Measurements from ENCODE around the gene HRH2. TPM values are rescaled to one million over a fixed set of nuclear protein-coding genes. Genes with fewer than 3 reads are reported as not detected.
"Not testable (repeated sequence)": the region's sequence is repeated elsewhere in the genome, so short reads cannot be mapped to it uniquely, and the experiment has no call there.

Gene HRH2
- total and polyA plus RNA-seq, 8 donors: 4.1 to 22.0 (median 8.2) TPM

DNA sequence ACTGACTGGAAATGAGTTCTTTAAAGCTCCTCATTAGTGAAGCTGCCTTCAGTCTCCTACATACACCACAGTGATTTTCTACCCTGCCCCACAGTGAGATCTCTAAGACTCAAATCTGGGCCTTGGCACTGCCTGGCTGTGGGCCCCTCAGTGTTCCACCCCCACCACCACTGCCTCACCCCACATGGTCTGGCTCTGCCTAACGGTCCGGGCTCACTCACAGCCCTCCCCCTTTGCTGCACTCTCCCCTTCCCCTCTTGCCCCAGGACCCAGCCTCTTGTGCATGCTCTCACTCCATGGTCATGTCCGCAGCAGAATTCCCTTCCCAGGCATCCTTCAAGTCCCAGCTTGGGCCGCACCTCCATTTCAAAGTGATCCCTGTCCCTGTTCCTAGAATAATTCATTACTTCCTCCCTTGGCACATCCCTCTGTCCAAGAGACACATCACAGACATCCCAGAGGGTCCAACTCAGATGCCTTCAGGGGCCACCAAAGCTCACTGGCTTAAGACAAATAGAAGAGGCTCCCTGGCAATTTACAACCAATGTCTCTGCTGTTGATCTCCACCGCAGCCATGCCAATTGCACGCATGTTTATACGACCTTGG lies 56.7 kb downstream of the HRH2 start:
- Histone ChIP-seq H3K36me3 (peaks cover 0 to 10% of the 10 kb centered on the region in 2 donors), H3K4me3 (no peak overlapping the region), H3K27ac (no peak overlapping the region), H3K9me3 (peaks cover 0 to 24% of the 10 kb centered on the region in 2 donors), H3K27me3 (peaks cover 0 to 8% of the 10 kb centered on the region in 2 donors), H3K4me1 (no peaks in the 10 kb centered on the region)
- TF ChIP-seq, protein P1, sequence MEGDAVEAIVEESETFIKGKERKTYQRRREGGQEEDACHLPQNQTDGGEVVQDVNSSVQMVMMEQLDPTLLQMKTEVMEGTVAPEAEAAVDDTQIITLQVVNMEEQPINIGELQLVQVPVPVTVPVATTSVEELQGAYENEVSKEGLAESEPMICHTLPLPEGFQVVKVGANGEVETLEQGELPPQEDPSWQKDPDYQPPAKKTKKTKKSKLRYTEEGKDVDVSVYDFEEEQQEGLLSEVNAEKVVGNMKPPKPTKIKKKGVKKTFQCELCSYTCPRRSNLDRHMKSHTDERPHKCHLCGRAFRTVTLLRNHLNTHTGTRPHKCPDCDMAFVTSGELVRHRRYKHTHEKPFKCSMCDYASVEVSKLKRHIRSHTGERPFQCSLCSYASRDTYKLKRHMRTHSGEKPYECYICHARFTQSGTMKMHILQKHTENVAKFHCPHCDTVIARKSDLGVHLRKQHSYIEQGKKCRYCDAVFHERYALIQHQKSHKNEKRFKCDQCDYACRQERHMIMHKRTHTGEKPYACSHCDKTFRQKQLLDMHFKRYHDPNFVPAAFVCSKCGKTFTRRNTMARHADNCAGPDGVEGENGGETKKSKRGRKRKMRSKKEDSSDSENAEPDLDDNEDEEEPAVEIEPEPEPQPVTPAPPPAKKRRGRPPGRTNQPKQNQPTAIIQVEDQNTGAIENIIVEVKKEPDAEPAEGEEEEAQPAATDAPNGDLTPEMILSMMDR (IDR thresholded peaks at IDR 0.05): no peak
- ATAC-seq (no peak), DNase-seq (peak in 1 of 4 donors; percentile 31)
- intact Hi-C loops (cut with DNase I): loop anchor here (5.0 to 10.0 kb wide), 2 partner anchors 180 to 182 kb away; no protein-coding TSS in a partner anchor

DNA sequence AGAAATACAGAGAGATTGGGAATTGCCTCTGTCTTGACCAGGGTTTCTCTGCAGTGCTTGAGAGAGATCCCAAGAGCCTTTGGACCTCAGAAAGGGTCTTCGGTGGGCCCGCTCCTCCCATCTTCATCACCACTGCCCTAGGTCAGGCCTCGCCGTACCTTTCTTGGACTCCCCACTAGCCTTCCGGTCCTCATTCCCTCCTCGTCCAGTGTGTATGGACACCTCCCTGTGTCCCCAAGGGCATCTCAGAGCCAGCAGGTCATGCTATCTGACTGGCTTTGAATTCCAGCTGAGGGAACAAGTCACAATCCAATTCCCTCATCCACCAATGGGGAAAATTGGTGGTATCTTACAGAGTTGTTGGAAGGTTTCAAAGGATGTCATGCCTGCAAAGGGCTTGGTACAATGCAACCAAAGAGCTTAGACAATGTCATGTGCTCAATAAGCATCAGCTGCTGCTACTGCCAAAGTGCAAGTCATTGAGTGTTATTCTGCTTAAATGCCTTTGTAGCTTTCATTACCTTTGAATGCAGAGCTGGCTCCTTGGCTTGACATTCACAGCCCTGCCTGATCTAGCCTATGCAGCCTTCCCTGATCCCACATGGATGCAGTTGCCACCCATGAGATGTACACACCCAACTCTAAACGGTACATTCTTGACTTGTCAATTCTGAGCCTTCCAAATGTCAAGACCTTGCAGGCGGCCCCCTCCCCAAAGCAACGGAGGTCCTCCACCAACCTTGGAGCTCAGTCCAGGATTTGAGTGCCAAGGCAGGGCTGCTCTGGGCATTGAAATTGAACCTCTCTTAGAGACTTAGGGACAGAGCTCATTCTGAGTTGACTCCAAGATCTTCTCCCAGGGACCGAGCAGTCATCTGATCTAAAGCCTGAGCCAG lies 58.0 kb downstream of the HRH2 start:
- Histone ChIP-seq H3K4me3 (no peak overlapping the region), H3K27me3 (peaks cover 0 to 9% of the 10 kb centered on the region in 2 donors), H3K9me3 (peaks cover 0 to 24% of the 10 kb centered on the region in 2 donors), H3K27ac (no peak overlapping the region), H3K4me1 (no peaks in the 10 kb centered on the region), H3K36me3 (no peaks in the 10 kb centered on the region)
- intact Hi-C loops (cut with DNase I): loop anchor here (5.0 to 10.0 kb wide), 2 partner anchors 181 to 184 kb away; no protein-coding TSS in a partner anchor
- DNase-seq: no peak
- TF ChIP-seq, protein P1 (IDR thresholded peaks at IDR 0.05): no peak
- no peak for ATAC-seq

DNA sequence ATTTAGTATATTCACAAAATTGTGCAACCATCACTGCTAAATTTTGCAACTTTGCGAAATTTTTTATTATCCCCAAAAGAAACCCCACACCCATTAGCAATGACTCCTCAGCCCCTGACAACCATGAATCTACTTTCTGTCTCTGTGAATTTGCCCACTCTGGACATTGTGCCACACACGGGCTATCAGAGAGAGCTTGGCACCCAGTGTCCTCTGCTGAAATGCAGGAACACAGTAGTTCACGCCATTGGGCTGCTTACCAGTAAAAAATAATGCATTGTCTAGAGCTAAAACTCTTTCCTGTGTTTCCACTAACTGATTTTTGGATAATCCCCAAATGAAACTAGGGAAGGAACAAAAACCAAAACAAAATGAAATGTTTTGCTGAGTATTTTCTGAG lies 60.0 kb downstream of the HRH2 start:
- H3K36me3 ChIP-seq: no peaks in the 10 kb centered on the region
- no peaks in the 10 kb centered on the region for H3K4me1 ChIP-seq
- H3K27me3 ChIP-seq: peaks cover 0 to 9% of the 10 kb centered on the region in 2 donors
- H3K9me3 ChIP-seq: peaks cover 0 to 24% of the 10 kb centered on the region in 2 donors
- intact Hi-C loops (cut with DNase I): loop anchor here (5.0 to 10.0 kb wide), 2 partner anchors 183 to 186 kb away; no protein-coding TSS in a partner anchor
- TF ChIP-seq, protein P1 (IDR thresholded peaks at IDR 0.05): no peak
- ATAC-seq: no peak
- no peak for DNase-seq
- H3K4me3 ChIP-seq: no peak overlapping the region
- no peak overlapping the region for H3K27ac ChIP-seq

DNA sequence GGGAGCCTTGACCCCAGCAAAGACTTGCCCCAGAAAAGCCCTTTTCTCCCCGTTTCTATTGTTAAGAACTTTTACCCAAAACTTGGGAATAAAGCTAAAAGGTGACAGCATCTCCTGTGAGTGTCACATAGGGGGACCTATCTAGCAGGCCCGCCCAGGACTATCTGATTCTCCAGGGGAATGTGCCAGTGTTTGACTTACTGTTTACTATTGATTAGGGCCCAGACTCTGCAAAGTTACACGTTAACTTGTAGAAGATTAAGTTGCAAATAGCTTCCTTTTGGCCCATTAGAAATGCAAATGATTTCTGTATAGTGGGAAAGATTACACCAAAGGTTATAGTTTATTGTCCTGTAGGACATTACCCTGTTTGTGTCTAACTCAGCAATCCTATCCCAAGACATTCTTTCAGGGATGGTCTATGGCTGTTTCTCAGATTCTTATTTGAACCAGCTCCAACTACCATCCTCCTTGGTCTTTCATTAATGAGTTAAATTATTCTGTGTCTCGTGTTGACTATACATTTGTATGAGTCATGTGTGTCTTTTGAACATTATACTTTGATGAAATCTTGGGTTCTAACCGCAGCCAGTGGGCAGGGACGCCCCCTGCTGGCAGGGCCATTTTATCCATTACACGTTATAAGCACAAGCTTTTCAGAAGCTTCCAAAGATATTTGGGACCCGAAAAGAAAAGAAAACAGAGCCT lies 60.7 kb downstream of the HRH2 start:
- Histone ChIP-seq H3K27ac (no peak overlapping the region), H3K9me3 (peaks cover 0 to 24% of the 10 kb centered on the region in 2 donors), H3K27me3 (peaks cover 0 to 9% of the 10 kb centered on the region in 2 donors), H3K36me3 (no peaks in the 10 kb centered on the region), H3K4me3 (no peak overlapping the region), H3K4me1 (no peaks in the 10 kb centered on the region)
- DNase-seq (peak in 2 of 4 donors; percentile 44 to 90), ATAC-seq (peak; percentile 58)
- TF ChIP-seq, protein P1 (IDR thresholded peaks at IDR 0.05): peak; percentile 56 to 62
- intact Hi-C loops (cut with DNase I): loop anchor here (5.0 to 10.0 kb wide), 2 partner anchors 184 to 186 kb away; no protein-coding TSS in a partner anchor

DNA sequence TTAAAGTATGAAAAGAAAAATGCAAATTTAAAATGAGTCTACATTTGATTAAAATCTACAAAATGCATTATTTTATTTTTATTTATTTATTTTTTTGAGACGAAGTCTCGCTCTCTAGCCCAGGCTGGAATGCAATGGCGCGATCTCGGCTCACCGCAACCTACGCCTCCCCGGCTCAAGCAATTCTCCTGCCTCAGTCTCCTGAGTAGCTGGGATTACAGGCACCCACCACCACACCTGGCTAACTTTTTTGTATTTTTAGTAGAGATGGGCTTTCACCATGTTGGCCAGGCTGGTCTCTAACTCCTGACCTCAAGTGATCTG lies 61.2 kb downstream of the HRH2 start:
- H3K4me1 ChIP-seq, H3K36me3 ChIP-seq, H3K27ac ChIP-seq, H3K27me3 ChIP-seq, ATAC-seq, H3K4me3 ChIP-seq, DNase-seq: not testable (repeated sequence)
- peaks cover 0 to 19% of the 10 kb centered on the region in 2 donors for H3K9me3 ChIP-seq
- intact Hi-C loops (cut with DNase I): loop anchor here (5.0 to 10.0 kb wide), 2 partner anchors 184 to 187 kb away; no protein-coding TSS in a partner anchor

Data from left lung (tissue), 10 donors.